ENCODE data around the gene MGRN1. TPM values are rescaled to one million over a fixed set of nuclear protein-coding genes. Genes with fewer than 3 reads are reported as not detected.

Gene MGRN1
- total and polyA plus RNA-seq, 8 donors, result 13.2 to 469 (median 56.1) TPM

DNA sequence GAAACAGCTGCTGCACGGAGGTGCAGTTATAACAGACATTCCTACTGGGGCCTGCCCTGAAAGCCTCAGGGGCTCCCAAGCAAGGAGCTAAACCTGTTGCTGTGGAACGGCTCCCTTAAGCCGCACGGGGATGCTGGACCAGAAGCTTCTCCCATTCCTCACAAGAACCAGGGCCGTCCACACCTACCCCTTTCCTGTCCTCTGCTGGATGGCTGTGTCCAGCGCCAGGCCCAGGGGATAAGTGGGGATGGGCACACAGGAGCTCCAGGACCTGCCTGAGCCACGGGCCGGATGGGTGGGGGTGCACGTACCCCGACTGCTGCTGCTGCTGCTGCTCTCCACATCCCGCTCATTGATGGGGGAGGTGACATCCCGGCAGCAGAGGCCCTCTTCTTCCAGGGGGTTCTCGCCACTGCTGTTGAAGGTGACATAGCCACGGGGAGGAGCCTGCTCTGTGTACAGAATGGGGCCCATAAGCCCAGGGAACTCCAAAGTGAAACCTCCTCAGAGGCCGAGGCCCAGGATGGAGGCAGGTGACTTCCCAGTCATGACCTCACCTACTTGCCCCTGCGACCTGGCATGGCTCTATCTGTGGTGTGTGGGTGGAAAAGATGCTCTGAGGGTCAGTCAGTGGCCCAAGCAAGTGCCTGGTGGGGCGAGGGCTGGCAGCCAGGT is 77.3 kb downstream of the MGRN1 start:
- intact Hi-C loops (cut with DNase I; ENCODE audit: low total_unique reads), result no loop called here
- Histone ChIP-seq H3K36me3 (peaks cover 51 to 97% (median 95%) of the 10 kb centered on the region in 4 donors), H3K4me1 (peaks cover 0 to 22% (median 14%) of the 10 kb centered on the region in 4 donors), H3K4me3 (no peak overlapping the region), H3K9me3 (no peaks in the 10 kb centered on the region), H3K27me3 (no peaks in the 10 kb centered on the region), H3K27ac (peak overlapping the region in 4 of 5 donors; percentile 7 to 43 (median 24))
- TF ChIP-seq, protein P1, sequence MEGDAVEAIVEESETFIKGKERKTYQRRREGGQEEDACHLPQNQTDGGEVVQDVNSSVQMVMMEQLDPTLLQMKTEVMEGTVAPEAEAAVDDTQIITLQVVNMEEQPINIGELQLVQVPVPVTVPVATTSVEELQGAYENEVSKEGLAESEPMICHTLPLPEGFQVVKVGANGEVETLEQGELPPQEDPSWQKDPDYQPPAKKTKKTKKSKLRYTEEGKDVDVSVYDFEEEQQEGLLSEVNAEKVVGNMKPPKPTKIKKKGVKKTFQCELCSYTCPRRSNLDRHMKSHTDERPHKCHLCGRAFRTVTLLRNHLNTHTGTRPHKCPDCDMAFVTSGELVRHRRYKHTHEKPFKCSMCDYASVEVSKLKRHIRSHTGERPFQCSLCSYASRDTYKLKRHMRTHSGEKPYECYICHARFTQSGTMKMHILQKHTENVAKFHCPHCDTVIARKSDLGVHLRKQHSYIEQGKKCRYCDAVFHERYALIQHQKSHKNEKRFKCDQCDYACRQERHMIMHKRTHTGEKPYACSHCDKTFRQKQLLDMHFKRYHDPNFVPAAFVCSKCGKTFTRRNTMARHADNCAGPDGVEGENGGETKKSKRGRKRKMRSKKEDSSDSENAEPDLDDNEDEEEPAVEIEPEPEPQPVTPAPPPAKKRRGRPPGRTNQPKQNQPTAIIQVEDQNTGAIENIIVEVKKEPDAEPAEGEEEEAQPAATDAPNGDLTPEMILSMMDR (IDR thresholded peaks at IDR 0.05), result no peak
- no peak for TF ChIP-seq EP300 (IDR thresholded peaks at IDR 0.05)
- TF ChIP-seq POLR2A (IDR thresholded peaks at IDR 0.05), result no peak
- no peak for TF ChIP-seq POLR2AphosphoS5 (IDR thresholded peaks at IDR 0.05)
- WGBS, 5 donors, result 68 to 86% (median 75%) methylated on average over 8 to 17 of the region's 17 CpGs
- DNase-seq, result peak in 1 of 2 donors; percentile 50

DNA sequence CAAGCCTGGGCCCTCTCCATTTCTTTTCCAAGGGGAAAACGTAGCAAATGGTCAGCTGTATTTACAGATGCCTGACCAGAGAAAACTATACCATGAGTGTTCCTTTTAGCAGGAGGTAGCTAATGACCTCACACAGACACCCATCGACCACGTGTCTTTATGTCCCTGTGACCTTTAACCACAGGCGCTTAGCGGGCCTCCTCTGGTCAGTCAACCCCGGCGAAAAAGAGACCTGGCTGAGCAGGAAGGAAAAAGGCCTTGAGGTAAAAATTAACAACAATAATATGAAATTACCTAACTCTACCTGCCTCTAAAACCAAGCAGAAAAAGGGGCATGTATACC is 77.8 kb downstream of the MGRN1 start:
- TF ChIP-seq EP300 (IDR thresholded peaks at IDR 0.05), result no peak
- TF ChIP-seq, protein P1 (IDR thresholded peaks at IDR 0.05), result no peak
- TF ChIP-seq POLR2AphosphoS5 (IDR thresholded peaks at IDR 0.05), result no peak
- no peak for TF ChIP-seq POLR2A (IDR thresholded peaks at IDR 0.05)
- H3K9me3 ChIP-seq, result no peaks in the 10 kb centered on the region
- DNase-seq, result no peak
- intact Hi-C loops (cut with DNase I; ENCODE audit: low total_unique reads), result no loop called here
- peak overlapping the region in 2 of 5 donors; percentile 22 to 43 for H3K27ac ChIP-seq
- H3K4me3 ChIP-seq, result no peak overlapping the region
- 47 to 72% (median 58%) methylated on average over 7 of the region's 7 CpGs for WGBS, 5 donors
- H3K36me3 ChIP-seq, result peaks cover 47 to 97% (median 95%) of the 10 kb centered on the region in 4 donors
- H3K4me1 ChIP-seq, result peaks cover 0 to 19% (median 13%) of the 10 kb centered on the region in 4 donors
- no peaks in the 10 kb centered on the region for H3K27me3 ChIP-seq

DNA sequence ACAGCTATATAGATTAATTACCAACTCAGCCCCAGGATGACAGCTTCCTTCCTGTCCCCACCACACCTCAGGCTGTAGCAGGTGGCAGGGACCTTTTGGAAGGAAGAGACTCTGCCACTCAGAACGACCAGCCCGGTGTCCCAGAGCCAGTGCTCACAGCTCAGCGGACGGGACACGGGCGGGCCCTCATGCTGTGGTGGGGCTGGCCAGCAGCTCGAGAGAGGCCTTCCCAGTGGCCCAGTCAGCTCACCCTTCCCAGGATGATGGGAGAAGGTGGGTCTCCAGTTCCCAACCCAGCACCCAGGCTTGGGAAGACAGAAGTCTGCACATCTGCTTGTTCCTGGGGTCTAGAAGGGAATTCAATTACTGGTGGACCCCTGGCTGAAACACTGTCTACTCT is 79.3 kb downstream of the MGRN1 start:
- no peak overlapping the region for H3K4me3 ChIP-seq
- no peak overlapping the region for H3K27ac ChIP-seq
- no peak for DNase-seq
- no peaks in the 10 kb centered on the region for H3K27me3 ChIP-seq
- H3K36me3 ChIP-seq, result peaks cover 34 to 95% (median 89%) of the 10 kb centered on the region in 4 donors
- no peaks in the 10 kb centered on the region for H3K9me3 ChIP-seq
- H3K4me1 ChIP-seq, result peaks cover 0 to 19% (median 13%) of the 10 kb centered on the region in 4 donors
- 83 to 90% (median 88%) methylated on average over 6 to 7 of the region's 7 CpGs for WGBS, 5 donors
- TF ChIP-seq, protein P1 (IDR thresholded peaks at IDR 0.05), result no peak
- TF ChIP-seq POLR2A (IDR thresholded peaks at IDR 0.05) (no peak), EP300 (IDR thresholded peaks at IDR 0.05) (no peak), POLR2AphosphoS5 (IDR thresholded peaks at IDR 0.05) (no peak)
- intact Hi-C loops (cut with DNase I; ENCODE audit: low total_unique reads), result no loop called here

DNA sequence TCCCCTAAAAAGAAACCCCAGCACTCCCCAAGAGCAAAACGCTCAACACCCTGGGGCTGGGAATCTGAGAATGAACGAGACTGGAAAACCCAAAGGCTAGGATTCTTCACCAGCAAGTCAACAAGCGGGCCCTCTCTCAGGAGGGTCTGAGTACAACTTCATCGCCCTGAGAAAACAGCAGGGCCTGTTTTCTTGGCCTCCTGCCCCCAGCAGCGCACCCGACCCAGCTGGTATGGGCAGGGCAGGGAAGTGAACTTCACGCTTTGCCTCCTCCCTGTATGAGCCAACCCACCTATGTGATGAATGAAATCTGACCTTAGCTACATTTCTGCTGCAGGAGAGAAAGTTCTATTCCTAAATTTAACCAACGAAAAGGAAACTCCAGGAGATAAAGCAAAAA is 79.9 kb downstream of the MGRN1 start:
- TF ChIP-seq POLR2AphosphoS5 (IDR thresholded peaks at IDR 0.05) (no peak), EP300 (IDR thresholded peaks at IDR 0.05) (no peak), POLR2A (IDR thresholded peaks at IDR 0.05) (no peak)
- TF ChIP-seq, protein P1 (IDR thresholded peaks at IDR 0.05), result no peak
- no peak overlapping the region for H3K27ac ChIP-seq
- peaks cover 28 to 95% (median 89%) of the 10 kb centered on the region in 4 donors for H3K36me3 ChIP-seq

More for the DNA sequence above, 79.9 kb downstream of the MGRN1 start:
- Histone ChIP-seq H3K27me3 (no peaks in the 10 kb centered on the region), H3K9me3 (no peaks in the 10 kb centered on the region), H3K4me1 (peaks cover 0 to 19% (median 13%) of the 10 kb centered on the region in 4 donors), H3K4me3 (no peak overlapping the region)
- intact Hi-C loops (cut with DNase I; ENCODE audit: low total_unique reads), result no loop called here
- 73 to 83% (median 81%) methylated on average over 8 of the region's 8 CpGs for WGBS, 5 donors
- no peak for DNase-seq
